Stimulated activated CD8-positive, alpha-beta memory T cell treated with anti-CD3 and anti-CD28 coated beads, Interleukin-12 subunit alpha, Interleukin-12 subunit beta, amount 100 ng/mL, for 4 hours (primary cell): ENCODE measurements around the gene SLBP.

Source experiments
- DNase-seq: peaks from one replicate; pipeline ENCODE4 v3.0.0-alpha.2; 2020; ENCODE audit warnings: low read depth

SLBP gene

DNA sequence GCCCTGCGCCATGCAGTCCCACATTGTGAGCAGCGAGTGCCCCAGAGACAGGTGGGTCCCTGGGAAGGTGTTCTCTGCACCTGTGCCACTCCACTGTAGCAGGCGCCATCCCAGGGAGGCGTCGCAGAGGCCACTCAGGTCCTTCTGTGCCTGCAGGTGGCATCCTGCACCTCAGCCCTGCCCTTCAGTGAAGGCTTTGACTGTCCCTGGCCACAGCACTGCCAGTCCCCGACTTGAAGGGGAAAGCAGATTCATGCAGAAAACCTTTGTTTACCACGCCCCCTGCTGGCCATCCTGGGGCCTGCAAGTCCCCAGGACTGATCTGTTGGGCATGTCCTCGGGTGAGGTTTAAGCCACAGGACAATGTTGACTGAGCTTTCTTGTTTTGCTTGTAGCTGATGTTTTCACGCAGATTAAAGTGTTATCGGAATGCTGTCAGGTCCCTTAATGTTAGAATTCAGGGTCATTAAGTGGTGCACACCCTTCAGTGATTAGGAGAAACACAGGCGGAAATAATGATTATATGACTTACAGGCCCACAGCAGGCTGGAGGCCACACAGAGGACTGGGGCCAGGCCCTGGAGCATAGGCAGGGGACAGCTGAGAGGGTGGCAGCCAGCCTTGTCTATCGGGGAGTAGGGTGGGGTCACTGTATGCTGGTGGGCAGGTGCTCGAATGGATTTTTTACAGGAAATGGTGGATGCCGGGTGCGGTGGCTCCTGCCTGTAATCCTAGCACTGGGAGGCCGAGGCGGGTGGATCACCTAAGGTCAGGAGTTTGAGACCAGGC is 14.2 kb upstream of the SLBP start:
- peak; percentile 71 for DNase-seq

DNA sequence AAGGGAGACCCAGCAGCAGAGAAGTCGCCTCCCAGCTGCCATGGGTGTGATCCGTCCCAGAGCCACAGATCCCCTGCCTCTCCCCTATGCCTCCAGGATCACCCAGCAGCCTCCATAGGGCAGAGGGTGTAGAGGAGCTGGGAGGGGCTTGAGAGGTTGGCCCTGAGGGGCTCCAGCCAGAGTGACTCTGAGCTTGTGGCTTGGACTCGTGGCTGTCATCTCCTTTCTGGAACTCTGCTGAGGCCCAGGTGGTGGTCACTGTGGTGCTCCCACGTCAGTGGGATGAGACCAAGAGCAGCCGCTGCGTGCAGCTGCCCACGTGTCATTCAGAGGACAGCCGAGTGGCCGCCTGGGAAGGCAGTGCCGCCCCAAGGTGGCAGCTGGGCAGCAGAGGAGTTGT is 13.4 kb upstream of the SLBP start:
- no peak for DNase-seq

DNA sequence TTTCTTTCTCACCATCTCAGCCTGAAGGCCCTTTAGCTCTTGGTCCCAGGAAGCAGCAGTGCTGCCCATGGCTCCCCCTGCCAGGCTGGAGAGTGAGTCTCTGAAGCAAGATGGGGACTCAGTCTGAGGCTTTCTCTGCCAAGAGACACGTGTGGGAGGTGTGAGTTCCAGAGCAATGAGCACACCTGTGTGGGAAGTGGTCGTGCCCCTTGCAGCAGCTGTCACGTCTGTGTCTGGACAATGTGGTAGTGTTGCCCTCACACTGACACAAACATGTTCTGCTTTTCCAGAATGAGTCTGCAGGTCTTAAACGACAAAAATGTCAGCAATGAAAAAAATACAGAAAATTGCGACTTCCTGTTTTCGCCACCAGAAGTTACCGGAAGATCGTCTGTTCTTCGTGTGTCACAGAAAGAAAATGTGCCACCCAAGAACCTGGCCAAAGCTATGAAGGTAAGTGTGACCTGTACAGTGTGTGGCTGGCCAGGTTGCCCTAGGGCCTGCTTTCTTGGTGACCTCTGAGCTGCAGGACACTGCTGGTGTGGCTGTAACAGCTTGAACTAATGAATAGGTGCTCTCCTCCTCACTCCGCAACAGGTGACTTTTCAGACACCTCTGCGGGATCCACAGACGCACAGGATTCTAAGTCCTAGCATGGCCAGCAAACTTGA is 11.1 kb upstream of the SLBP start:
- DNase-seq = no peak

DNA sequence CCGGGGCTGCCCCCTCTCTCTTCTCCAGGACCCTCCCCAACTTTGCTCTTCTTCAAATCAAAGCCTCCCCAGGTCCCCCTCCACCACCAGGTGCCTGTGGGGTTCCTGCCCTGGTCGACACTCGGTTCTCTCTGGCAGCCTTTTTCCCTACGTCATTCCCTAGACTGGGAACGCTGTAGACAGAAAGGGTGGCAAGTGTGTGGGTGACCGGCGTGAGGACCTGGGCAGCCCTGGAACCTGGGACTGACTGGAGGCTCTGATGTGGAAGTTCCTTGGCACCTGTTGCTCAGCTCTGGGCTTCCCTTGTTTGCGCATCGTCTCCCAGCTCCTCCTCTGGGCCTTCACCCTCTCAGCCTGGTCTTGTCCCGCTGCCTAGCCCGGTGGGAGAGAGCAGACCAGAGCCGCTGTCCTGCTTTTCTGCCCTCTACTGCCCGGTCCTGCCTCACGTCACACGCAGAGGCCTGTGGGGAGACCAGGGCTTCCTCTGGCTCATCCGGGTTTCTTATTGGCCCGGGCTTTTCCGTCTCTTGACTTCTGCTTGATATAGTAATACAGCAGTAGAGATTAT is 10.5 kb upstream of the SLBP start:
- no peak for DNase-seq

DNA sequence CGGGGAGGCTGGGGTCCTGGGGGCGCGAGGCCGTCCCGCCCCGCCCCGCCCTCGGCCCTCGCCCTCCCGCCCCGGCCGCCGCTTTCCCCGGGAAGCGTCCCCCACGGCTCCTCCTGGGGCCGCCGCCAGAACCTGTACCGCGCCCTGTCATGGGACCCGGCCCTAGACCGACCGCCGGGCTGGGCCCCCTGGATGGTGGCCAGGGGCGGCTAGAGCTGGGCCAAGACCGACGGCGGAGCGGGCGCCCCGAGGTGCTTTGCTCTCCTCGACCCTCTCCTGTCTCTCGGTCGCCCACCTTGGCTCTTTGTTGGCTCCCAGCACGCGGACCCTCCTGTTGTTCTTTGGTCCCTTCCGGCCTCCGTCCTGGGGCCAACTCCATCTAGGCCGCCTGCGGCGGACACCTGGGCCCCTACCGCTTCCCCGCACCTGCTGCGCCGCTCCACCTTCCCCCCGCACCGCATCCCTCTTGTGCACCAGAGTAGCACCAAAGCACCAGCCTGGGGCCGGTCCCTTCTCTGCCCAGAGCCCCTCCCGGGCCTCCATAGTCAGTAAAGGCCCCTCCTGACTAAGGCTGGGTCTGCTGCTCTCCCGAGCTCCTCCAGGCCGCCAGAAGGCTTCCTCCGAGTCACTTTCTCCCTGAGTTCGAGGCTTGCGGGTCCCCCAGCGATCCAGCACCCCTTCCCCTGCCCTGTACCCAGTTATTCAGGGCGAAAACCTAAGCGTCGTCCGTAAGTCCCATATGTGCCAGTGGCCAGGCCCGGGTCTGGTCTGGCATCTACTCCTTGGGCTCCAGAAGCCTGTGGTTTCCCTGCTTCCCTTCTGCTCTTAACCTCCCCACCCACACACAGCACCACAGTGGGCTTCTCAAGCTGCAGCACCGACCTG is 9.8 kb upstream of the SLBP start:
- DNase-seq = no peak

DNA sequence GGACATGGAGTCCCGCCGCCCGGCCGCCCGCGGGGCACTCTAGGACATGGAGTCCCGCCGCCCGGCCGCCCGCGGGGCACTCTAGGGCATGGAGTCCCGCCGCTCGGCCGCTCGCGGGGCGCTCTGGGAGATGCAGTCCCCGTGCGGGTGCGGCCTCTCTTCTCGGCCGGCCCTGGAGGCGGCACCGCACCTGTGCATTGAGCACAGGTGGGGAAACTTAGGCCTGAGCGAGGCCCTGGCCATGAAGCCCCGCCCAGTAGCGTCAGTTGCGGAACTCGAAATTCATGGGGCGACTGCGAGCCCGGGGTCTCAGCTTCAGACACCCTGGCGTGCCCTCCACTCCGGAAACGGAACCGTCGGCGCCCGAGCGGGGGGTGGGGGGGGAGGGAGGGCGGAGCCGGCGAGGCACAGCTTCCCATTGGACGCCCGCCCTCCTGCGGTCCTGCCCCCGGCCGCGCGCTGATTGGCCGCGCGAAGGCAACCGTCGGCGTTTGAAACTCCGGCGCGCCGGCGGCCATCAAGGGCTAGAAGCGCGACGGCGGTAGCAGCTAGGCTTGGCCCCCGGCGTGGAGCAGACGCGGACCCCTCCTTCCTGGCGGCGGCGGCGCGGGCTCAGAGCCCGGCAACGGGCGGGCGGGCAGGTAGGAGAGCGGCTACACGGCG is 9.0 kb upstream of the SLBP start, which contains the start of the genes TACC3 and TMEM129:
TACC3 (plus strand) TSS at position 519 of the 663 bp plus-strand sequence. CDS start 1,901 bp downstream, outside the sequence.
TMEM129 (minus strand) TSS at position 321 of the 663 bp plus-strand sequence. CDS start 486 bp downstream, outside the sequence.
- peak; percentile 86 for DNase-seq

DNA sequence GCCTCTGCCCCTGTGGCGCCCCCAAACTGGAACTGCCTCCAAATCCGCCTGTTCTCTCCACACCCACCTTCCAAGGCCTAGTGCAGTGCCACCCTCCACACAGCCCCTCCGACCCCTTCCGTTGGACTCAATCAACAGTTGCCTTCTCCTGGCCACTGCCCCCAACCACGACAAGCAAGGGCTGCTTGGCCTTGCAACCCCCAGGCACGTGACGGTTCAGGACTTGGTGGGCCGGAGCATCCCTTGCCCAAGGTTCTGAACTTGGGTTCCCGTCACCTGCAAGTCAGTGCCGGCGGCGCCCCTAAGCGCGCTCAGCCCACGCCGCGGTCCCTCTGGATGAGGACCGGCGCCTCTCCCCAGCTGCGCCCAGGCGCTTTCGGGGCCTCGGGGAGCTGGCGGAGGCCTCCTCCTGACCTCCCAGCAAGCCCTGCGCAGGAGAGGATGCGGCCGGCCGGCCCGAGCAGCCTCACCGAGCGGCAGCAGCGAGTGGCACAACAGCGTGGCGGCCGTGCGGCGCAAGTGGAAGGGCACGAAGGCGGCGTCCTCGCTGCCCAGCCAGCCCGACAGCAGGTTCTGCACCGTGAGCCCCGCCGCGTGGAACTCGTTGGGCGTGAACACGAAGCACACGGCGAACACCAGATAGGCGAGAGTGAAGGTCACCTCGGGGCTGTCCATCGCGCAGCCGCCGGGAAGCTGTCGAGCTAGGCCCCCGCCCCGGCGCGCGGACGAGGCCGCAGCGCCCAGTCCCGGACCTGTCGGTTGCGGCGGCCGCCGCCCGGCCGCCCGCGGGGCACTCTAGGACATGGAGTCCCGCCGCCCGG is 8.3 kb upstream of the SLBP start:
- no peak for DNase-seq

DNA sequence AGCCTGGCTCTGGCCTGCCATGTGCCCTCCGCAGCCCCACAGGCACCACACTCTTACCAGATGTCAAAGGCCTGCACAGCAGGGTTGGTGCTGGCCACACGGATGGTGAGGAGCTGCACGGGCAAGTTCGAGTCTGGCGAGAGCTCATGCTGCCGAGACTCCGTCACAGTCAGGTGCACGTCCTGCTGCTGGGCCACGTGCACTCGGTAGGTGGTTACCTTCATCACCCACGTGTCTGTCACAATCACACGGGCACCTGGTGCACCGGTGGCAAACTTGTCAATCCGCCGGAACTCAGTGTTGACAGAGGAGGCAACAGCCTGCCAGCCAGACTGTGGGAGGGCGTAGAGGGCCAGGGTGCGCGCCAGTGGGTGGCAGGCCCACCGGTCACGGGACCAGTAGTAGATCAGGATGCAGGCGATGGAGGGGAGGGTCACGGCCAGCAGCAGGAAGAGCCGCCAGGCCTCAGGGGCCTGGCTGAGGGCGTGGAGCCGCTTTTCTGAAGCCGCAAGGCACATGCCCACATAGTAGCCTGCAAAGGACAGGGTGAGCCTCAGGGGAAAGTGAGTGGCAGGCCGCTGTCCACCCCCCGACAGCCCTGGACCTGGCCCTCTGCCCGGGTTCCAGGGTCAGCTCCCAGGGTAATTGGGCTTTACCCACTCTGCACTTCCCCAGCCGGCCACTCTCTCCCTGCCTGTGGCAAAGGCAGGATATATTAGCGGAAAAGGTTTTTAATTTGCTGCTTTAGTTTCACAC is 6.2 kb upstream of the SLBP start:
- no peak for DNase-seq

DNA sequence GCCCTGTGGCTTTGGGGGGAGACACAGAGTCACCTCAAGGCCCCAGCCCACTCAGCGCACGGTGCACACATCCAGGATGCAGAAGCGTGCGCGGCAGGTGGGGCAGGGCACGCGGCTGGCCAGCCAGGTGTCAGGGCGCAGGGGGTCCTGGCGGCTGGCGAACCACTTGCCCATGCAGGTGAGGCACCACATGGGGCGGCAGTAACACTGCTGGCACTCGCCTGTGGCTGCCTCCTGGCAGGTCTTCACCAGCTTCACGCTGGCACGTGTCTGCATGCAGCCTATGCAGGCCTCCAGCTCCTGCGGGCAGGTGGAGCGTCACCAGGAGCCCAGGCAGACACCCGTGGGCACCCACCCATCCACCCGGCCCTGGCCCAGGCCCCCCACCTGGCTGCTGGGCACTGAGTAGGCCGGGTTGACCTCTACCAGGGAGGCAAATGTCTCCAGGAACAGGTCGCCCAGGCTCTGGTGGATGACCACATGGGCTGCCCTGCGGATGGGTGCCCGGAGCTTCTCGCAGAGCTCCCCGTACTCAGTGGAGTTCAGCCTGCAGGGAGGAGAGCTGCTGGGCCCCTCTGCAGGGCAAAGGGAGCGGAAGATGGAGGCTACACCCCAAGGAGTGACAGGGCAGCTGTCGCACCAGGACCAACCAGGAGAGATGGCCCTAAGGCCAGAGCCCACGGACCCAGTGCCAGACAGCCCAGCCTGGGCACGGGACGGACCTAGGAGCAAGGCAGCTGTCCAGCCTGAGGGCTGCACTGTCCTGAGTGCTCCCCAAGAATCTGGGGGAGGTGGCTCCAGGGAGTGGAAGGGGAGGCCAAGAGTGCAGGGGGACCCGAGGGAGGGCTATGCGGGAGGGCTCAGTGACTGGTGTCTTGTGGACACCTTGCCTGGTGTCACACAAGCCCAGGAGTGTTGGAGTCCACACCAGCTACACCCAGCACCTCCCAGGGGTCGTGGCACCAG is 5.3 kb upstream of the SLBP start:
- no peak for DNase-seq

DNA sequence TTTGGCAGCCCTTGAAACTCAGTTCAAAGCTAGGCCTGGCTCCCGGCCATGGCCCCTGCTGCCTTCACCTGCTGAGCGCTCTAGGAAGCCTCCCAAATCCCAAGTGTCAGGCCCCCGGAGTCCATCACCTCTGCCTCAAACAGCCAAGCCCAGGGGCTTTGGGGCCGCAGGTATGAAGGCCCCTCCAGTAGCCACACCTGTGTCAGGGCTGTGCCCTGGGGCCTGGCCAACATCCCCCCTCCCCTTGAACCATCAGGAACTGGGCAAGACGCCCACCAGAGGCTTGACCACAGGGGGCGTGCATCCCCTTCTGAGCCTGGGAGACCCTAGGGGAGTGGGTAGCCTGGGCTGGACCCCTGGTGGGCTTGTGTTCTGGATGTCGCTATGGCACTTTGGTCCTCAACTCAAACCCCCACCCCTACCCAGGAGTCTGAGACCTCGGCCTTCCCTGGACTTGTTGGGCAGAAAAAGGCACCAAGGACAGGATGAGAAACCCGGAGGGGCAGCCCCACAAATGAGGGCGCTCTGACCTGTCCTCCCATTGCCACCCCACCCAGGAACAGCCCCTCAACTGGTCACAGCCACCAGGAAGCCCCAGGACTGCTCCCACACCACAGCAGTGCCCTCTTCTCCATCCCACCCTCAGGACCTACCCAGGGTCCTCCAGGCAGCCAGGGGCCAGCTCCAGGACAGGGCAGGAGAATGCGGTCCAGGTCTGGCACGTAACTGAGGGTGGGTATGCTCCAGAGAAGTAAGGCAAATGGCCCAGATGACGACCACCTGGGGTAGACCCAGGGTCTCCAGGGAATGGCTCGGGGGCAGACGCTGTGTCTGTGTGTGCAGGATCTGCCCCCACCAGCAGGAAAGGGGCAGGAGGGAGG is 4.2 kb upstream of the SLBP start:
- no peak for DNase-seq

DNA sequence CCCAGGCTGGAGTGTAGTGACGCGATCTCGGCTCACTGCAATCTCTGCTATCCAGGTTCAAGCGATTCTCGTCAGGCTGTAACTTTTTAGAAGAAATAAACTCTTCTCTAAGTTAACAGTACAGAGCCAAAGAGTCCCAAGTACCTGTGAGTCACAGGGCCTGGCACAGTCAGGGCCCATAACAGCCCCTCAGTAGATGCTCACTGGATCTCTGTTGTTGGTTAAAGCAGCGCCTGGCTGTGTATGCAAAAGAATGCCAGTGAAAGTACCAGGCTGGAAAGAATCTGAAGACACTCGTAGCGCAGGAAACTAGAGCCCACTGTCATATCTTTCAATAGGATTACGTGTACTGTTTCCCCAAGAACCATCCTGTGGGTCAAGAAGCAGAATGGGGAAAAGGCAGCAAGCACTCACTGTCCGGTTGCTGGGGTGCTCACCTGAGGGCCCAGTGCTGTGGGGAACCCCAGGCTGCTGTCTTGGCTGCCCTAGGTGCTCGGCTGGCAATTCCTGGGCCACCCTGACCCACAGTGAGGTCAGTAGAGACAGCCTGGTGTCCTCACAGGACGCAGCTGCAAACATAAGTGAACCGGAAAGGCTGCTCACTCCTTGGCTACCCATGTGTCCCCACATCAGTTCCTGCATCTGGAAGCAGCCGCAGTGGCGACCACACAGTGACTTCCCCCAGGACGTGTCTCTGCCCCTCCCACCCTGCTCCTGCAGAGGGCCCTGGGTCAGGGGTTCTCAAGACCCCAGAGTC is 3.1 kb upstream of the SLBP start:
- no peak for DNase-seq

DNA sequence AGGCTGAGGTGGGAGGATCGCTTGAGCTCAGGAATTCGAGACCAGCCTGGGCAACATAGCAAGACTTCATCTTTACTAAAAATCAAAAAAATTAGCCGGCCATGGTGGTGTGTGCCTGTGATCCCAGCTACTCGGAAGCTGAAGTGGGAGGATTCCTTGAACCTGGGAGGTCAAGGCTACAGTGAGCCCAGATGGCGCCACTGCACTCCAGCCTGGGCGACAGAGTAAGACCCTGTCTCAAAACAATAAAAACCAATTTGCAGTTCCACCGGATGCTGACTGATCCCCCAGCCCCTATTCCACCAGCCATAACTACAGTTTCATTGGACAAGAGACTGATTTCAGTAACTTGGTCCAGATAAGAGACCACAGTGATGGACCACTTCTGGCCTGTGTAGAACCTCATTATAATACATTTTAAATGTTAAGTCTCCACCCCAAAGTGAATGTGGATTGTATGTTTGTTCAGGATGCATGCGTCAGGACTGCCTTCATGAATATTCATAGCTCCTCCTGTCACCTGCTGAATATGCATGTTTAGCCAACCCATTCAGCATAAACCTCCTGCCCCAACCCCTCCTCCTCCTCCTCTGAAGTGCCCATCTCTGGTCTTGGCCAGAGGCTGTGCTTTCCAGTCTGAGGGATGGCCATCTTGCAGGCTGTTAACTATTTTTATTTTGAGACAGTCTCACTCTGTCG is 2.3 kb upstream of the SLBP start:
- DNase-seq = no peak

DNA sequence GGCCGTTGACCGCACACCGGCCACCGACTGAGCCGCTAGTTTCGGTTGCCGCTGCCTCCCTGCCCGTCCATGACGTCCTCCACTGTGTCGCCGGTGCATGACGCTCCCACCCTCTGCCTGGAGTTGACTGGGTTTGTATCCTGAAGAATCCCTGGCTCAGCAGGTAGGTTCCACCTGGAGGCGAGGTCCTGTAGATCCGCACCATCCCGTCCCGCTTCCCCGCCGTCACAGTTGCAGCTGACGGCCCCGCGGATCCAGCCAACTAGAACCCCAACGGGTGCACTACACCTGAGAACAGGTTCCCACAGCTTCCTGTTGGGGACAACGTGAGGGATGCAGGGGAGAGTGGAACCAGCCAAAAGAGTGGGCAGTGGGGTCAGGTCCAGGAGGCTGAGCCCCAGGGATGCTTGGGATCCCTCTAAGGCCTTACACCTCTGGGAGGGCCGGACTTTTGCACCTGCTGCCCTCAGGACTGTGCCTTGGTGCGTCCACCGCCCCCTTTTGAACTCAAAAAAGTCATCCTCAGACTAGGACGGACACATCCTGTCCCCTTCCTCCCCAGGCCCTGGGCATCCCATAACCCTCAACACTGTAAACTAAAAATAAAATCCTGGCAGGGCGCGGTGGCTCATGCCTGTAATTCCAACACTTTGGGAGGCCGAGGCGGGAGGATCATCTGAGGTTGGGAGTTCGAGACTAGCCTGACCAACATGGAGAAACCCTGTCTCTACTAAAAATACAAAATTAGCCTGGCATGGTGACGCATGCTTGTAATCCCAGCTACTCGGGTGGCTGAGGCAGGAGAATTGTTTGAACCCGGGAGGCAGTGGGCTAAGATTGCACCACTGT is 1.1 kb upstream of the SLBP start:
- DNase-seq = no peak

DNA sequence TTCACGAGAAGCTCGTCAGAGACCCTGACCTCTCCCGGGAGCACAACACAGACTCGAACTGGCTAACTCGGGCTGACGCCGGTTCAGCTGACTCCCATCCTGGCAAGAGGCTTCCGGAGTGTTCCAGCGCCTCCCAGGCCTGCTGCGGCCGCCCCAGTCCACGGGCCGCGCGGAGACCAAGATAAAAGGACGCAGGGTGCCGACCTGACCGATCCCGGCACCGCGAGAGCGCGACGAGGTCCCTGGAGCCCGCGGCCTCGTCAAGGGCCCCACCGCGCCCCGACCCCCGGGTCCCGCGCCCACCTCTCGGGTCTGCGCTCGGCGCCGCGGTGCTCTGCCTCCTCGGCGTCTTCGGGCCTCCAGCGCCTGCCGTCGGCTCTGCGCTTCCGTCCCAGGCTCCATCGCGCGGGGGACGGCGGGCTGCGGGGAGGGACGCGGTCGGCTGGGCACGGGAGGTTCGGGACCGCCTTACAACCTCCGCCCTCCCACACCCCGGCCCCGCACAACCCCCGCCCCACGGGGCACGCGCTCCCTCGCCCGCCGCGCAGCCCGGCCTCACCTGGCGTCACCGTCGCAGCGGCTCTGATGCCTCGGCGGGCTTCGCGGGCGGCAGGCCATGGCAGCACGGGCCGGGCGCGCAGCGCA is 426 bp downstream of the SLBP start:
- no peak for DNase-seq

DNA sequence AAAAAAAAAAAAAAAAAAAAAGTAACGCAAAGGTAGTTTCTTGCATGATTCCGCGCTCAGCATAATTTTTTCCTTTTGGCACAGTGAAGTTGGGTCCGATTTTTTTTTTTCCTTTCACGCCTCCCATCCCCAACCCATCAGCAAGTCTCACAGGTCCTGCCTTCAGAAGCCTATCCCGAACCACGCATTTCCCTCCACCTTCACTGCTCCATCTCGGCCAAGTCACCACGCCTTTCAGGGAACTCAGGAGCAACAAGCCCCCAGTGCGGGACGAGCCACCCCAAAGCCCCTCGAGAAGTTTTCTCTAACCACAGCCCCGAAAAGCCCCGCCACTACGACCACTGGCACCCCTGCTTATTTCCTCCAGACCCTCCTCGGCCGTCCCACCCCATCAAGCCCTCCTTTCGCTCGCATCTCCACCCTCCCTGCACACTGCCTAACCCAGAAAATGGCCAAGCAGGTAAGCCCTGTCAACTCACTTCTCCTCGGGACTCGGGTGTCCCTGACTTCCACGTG is 1.0 kb downstream of the SLBP start:
- DNase-seq = no peak
